ENCODE data around the gene TMEM30B. TPM values are rescaled to one million over a fixed set of nuclear protein-coding genes. Genes with fewer than 3 reads are reported as not detected.

Gene TMEM30B
- total and polyA plus RNA-seq, 10 of the 15 experiments (the other 5 are each of a cell fraction or from before 2014, with no cell fraction given), result 0.10 TPM; not detected in 9

- ChIA-PET POLR2A (interaction anchor here (0.6 to 4.7 kb wide), 7 partner anchors 11 to 223 kb away, joined by 3 to 38 read pairs (median 6); no protein-coding TSS in a partner anchor), SMC1A (ENCODE audit: uncharacterized antibody, unreplicated experiment) (interaction anchor here (0.6 to 6.4 kb wide), 9 partner anchors 19 to 133 kb away, joined by 3 to 64 read pairs (median 8); no protein-coding TSS in a partner anchor), CTCF (interaction anchor here (0.7 to 3.2 kb wide), 10 partner anchors 17 to 139 kb away, joined by 3 to 19 read pairs (median 4); no protein-coding TSS in a partner anchor), RAD21 (ENCODE audit: unreplicated experiment) (interaction anchor here (1.1 to 6.9 kb wide), 11 partner anchors 17 to 180 kb away, joined by 3 to 62 read pairs (median 7); no protein-coding TSS in a partner anchor)
- BruUV-seq (replicated peaks), result TSS peak; percentile 56
- peaks cover 6% of the 10 kb centered on the region; the same call in 2 of the 3 replicates for H3K9me3 ChIP-seq (replicated peaks; ENCODE audit: control insufficient read depth, insufficient read depth, low read length)
- 1% methylated on average over 47 of the region's 66 CpGs for WGBS (ENCODE audit: insufficient coverage, insufficient replicate concordance, low lambda C conversion rate, missing lambda C conversion rate)
- in situ Hi-C loops (cut with MboI) (loop anchor here (25.0 kb wide), 1 partner anchor 116 kb away; no protein-coding TSS in a partner anchor), intact Hi-C loops (cut with micrococcal nuclease; ENCODE audit: unreplicated experiment) (loop anchor here (1.0 to 5.0 kb wide), 3 partner anchors 67 to 441 kb away; partner anchors contain the start of gene SNAPC1)
- H2AFZ ChIP-seq (ENCODE audit: control insufficient read depth, low read depth, low read length), result peak within 1 kb of the TSS; percentile 66
- FAIRE-seq (no peak), DNase-seq (ENCODE audit: low read depth, low spot score) (no peak), ATAC-seq (peak; percentile 81)
- peaks cover 6% of the 10 kb centered on the region; the same call in 1 of the 2 replicates for H3K4me1 ChIP-seq (ENCODE audit: control insufficient read depth, insufficient read depth, low read length)
- H4K20me1 ChIP-seq (ENCODE audit: control insufficient read depth, insufficient read depth), result no peaks in the 10 kb centered on the region
- no peaks in the 10 kb centered on the region; a peak in 1 of 4 replicates for H3K36me3 ChIP-seq (ENCODE audit: control insufficient read depth in 2 of 2, insufficient read depth in 2 of 2, low read length in 1 of 2)
- peak within 1 kb of the TSS; percentile 80 for H3K27ac ChIP-seq (ENCODE audit: control insufficient read depth, insufficient read depth)
- peak within 1 kb of the TSS; percentile 95 for H3K4me3 ChIP-seq
- peak within 1 kb of the TSS; percentile 91 for H3K9ac ChIP-seq (ENCODE audit: control insufficient read depth, insufficient read depth, low read length)
- peaks cover 54% of the 10 kb centered on the region for H3K79me2 ChIP-seq (ENCODE audit: control insufficient read depth, insufficient read depth, low read length)
- peak within 1 kb of the TSS; percentile 83 for H3K4me2 ChIP-seq (ENCODE audit: control insufficient read depth, insufficient read depth)
- no peaks in the 10 kb centered on the region; a peak in 1 of 4 replicates for H3K27me3 ChIP-seq (replicated peaks in 1 of 2; ENCODE audit: control insufficient read depth in 2 of 2, insufficient read depth in 2 of 2, low read length in 1 of 2)
- TF ChIP-seq TBL1XR1 (IDR thresholded peaks at IDR 0.05; ENCODE audit: low read depth, low read length) (no peak), IRF3 (IDR thresholded peaks at IDR 0.05) (0 out of 2 replicates have a peak, but pooled peaks have one; percentile 48), ZSCAN29 (IDR thresholded peaks at IDR 0.05) (0 out of 2 replicates have a peak, but pooled peaks have one; percentile 22), DPF2 (IDR thresholded peaks at IDR 0.05) (peak; percentile 89), YY1 (IDR thresholded peaks at IDR 0.05; ENCODE audit: low read depth, low read length) (no peak), PKNOX1 (IDR thresholded peaks at IDR 0.05) (0 out of 2 replicates have a peak, but pooled peaks have one; percentile 2), KLF5 (IDR thresholded peaks at IDR 0.05; ENCODE audit: partially characterized antibody) (no peak), EZH2 (IDR thresholded peaks at IDR 0.05; ENCODE audit: borderline replicate concordance, control insufficient read depth, low read depth, low read length) (no peak), EP300 (IDR thresholded peaks at IDR 0.05; ENCODE audit: borderline replicate concordance in 1 of 2, control insufficient read depth in 1 of 2, low read depth in 2 of 2, low read length in 2 of 2) (no peak), KAT2A (conservative IDR thresholded peaks at IDR 0.05; ENCODE audit: control insufficient read depth, low read depth, low read length) (no peak), BHLHE40 (IDR thresholded peaks at IDR 0.05; ENCODE audit: borderline replicate concordance in 1 of 2, low read depth in 2 of 2, low read length in 1 of 2) (peak; percentile 22 to 66; a peak in 2 of 4 replicates), BCLAF1 (IDR thresholded peaks at IDR 0.05) (no peak), MXI1 (IDR thresholded peaks at IDR 0.05; ENCODE audit: low read depth, low read length) (0 out of 2 replicates have a peak, but pooled peaks have one; percentile 21), ZNF384 (IDR thresholded peaks at IDR 0.05; ENCODE audit: borderline replicate concordance, low read depth, low read length) (no peak), IRF4 (IDR thresholded peaks at IDR 0.05; ENCODE audit: low read depth, low read length) (no peak), TAF1 (IDR thresholded peaks at IDR 0.05; ENCODE audit: borderline replicate concordance, low read depth, low read length) (peak; percentile 62; the same call in 1 of the 2 replicates), ZNF207 (IDR thresholded peaks at IDR 0.05; ENCODE audit: borderline replicate concordance) (no peak), RAD21 (IDR thresholded peaks at IDR 0.05; ENCODE audit: insufficient read depth, low read depth, low read length) (peak; percentile 41)
Observed at GRCh38 chr14:61321385-61322010, 40.4 kb upstream of the TMEM30B start, which contains the start of gene PRKCH. TSS of gene PRKCH (plus strand) at chr14:61321579. CDS start at chr14:61322102, 523 bp downstream.
